K562 (cell line): ENCODE results near the gene DCAF17. TPM values are rescaled to one million over a fixed set of nuclear protein-coding genes. Genes with fewer than 3 reads are reported as not detected.
A peak's percentile ranks its signal among the peaks of the same experiment; 100 is the strongest.

Experiments
- DPF2 ChIP-seq: fragments of 450-650 bp; IDR thresholded peaks from 2 replicates; pipeline ENCODE4 v1.6.1; 2016
- FOSL1 ChIP-seq: fragments of 200-800 bp; sonication (Bioruptor generic); conservative IDR thresholded peaks from 2 replicates; pipeline ENCODE4 v1.6.1; 2016; ENCODE audit warnings: missing genetic modification characterization, missing compliant biosample characterization
- FOXJ2 ChIP-seq: fragments of 200-800 bp; sonication (Bioruptor generic); IDR thresholded peaks from 2 replicates; pipeline ENCODE4 v1.6.1; 2016; ENCODE audit warnings: missing genetic modification characterization, missing compliant biosample characterization
- HNRNPLL ChIP-seq: fragments of 200-400 bp; formaldehyde crosslinking; IDR thresholded peaks from 2 replicates; pipeline ENCODE4 v1.6.1; 2017; ENCODE audit warnings: low read length, low read depth, mild to moderate bottlenecking; ENCODE audit not compliant: poor library complexity, severe bottlenecking
- JUND ChIP-seq, 2 experiments: IDR thresholded peaks; 2 replicates in 1 of 2; 3 replicates in 1 of 2; pipeline ENCODE4 v1.6.1; 2011; ENCODE audit warnings: borderline replicate concordance in 2 of 2, low read depth in 2 of 2, low read length in 2 of 2, improper control_type of control experiment in 1 of 2, missing biosample characterization in 1 of 2, missing genetic modification characterization in 1 of 2, missing genetic modification reagents in 1 of 2
- LCOR ChIP-seq: sonication (generic); formaldehyde crosslinking; IDR thresholded peaks from 2 replicates; pipeline ENCODE4 v1.8.0; 2022; ENCODE audit warnings: mild to moderate bottlenecking, missing genetic modification reagents
- SMARCA4 ChIP-seq: fragments of 450-650 bp; IDR thresholded peaks from 2 replicates; pipeline ENCODE4 v1.6.1; 2016
- SMARCE1 ChIP-seq: fragments of 450-650 bp; IDR thresholded peaks from 2 replicates; pipeline ENCODE4 v1.7.1; 2016; ENCODE audit warnings: mild to moderate bottlenecking
- ZNF583 ChIP-seq: fragments of 250-450 bp; sonication (Bioruptor Pico); IDR thresholded peaks from 2 replicates; pipeline ENCODE4 v1.4.0; 2020
- polyA plus RNA-seq, 8 experiments: library from polyadenylated mRNA; depleted of rRNA in 4 of 8; stranded (reverse) in 5 of 8; unstranded in 3 of 8; fragments of >200 nt; fragmentation: Nextera tagmentation in 2 of 8; fragmentation: Illumina TruSeq in 1 of 8; extraction: Ambion mirVana in 2 of 8; extraction: Trizol in 1 of 8; gene quantifications; 2 replicates each; pipeline versions ENCODE4 v1.2.1 to v1.2.3, GENCODE V29; 2011 to 2014; ENCODE audit warnings: inconsistent platforms in 1 of 8, missing spikeins in 1 of 8
- total RNA-seq, 7 experiments: library from RNA; depleted of rRNA in 6 of 7; stranded (reverse); fragments of >200 nt in 6 of 7; fragmentation: Illumina TruSeq in 2 of 7; extraction: Trizol in 2 of 7; gene quantifications; 2 replicates each; pipeline versions ENCODE4 v1.2.1 to v1.2.3, GENCODE V29; 2011 to 2021; ENCODE audit warnings: low replicate concordance in 1 of 7
- TF ChIP-seq, protein P1 (sequence below): fragments of 450-650 bp; IDR thresholded peaks from 2 replicates; pipeline ENCODE4 v1.6.1; 2017; ENCODE audit warnings: mild to moderate bottlenecking, moderate library complexity
- TF ChIP-seq, protein P2 (sequence below): fragments of 450-650 bp; IDR thresholded peaks from 2 replicates; pipeline ENCODE4 v1.6.1; 2017; ENCODE audit warnings: antibody characterized with exemption, mild to moderate bottlenecking

The DCAF17 gene
- total and polyA plus RNA-seq, 9 of the 15 experiments (the other 6 are each of a cell fraction or from before 2014, with no cell fraction given), result 10.0 to 38.5 (median 27.1) TPM

DNA sequence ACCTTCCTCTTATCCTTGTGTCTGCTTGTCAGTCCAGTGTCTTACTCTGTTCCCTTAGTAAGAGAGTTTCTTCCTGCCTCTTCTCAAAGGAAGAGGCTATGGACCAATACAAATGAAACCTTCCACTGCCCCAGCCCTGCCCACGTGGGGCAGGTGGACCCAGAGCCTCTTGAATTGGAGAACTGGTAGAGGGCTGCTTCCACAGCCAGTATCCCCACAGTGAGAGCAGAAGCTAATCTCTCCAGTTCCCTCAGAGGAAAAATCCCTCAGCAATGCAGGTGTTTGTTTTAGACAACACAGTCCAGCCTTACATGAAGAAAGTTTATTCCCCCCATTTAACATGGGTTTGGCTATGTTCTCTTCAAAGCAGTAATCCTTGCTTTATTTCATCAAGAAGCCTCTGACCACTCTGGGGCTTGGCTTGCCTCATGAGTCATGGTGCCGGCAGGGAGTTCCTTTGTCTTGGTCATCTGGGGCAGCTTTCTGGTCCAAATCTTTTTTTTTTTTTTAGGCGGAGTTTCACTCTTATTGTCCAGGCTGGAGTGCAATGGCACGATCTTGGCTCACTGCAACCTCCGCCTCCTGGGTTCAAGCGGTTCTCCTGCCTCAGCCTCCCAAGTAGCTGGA, 81.8 kb downstream of the DCAF17 start (continued):
- TF ChIP-seq, protein P1, sequence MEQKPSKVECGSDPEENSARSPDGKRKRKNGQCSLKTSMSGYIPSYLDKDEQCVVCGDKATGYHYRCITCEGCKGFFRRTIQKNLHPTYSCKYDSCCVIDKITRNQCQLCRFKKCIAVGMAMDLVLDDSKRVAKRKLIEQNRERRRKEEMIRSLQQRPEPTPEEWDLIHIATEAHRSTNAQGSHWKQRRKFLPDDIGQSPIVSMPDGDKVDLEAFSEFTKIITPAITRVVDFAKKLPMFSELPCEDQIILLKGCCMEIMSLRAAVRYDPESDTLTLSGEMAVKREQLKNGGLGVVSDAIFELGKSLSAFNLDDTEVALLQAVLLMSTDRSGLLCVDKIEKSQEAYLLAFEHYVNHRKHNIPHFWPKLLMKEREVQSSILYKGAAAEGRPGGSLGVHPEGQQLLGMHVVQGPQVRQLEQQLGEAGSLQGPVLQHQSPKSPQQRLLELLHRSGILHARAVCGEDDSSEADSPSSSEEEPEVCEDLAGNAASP, result no peak
- TF ChIP-seq SMARCA4 (peak; percentile 38), FOXJ2 (tag) (no peak), LCOR (no peak), DPF2 (peak; percentile 66), SMARCE1 (peak; percentile 40; the same call in 1 of the 2 replicates), ZNF583 (CRISPR knock-in tag) (peak; percentile 9; the same call in 1 of the 2 replicates), JUND (IDR thresholded peaks at IDR 0.05; ENCODE audit: borderline replicate concordance, low read depth, low read length) (peak; percentile 70; the same call in 1 of the 2 replicates), JUND (tag; IDR thresholded peaks at IDR 0.05; ENCODE audit: borderline replicate concordance, low read depth, low read length) (peak; percentile 76; the same call in 1 of the 3 replicates), FOSL1 (peak; percentile 61; the same call in 1 of the 2 replicates), HNRNPLL (no peak)
- TF ChIP-seq, protein P2, sequence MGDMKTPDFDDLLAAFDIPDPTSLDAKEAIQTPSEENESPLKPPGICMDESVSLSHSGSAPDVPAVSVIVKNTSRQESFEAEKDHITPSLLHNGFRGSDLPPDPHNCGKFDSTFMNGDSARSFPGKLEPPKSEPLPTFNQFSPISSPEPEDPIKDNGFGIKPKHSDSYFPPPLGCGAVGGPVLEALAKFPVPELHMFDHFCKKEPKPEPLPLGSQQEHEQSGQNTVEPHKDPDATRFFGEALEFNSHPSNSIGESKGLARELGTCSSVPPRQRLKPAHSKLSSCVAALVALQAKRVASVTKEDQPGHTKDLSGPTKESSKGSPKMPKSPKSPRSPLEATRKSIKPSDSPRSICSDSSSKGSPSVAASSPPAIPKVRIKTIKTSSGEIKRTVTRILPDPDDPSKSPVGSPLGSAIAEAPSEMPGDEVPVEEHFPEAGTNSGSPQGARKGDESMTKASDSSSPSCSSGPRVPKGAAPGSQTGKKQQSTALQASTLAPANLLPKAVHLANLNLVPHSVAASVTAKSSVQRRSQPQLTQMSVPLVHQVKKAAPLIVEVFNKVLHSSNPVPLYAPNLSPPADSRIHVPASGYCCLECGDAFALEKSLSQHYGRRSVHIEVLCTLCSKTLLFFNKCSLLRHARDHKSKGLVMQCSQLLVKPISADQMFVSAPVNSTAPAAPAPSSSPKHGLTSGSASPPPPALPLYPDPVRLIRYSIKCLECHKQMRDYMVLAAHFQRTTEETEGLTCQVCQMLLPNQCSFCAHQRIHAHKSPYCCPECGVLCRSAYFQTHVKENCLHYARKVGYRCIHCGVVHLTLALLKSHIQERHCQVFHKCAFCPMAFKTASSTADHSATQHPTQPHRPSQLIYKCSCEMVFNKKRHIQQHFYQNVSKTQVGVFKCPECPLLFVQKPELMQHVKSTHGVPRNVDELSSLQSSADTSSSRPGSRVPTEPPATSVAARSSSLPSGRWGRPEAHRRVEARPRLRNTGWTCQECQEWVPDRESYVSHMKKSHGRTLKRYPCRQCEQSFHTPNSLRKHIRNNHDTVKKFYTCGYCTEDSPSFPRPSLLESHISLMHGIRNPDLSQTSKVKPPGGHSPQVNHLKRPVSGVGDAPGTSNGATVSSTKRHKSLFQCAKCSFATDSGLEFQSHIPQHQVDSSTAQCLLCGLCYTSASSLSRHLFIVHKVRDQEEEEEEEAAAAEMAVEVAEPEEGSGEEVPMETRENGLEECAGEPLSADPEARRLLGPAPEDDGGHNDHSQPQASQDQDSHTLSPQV, result 0 out of 2 replicates have a peak, but pooled peaks have one; percentile 34
- TF ChIP-seq, all 486 proteins: peak for 13
